22Rv1 (cell line): Measurements from ENCODE around the gene ZFC3H1.

Experiments used
- CTCF ChIP-seq: fragments of 450-650 bp; IDR thresholded peaks from 2 replicates; pipeline ENCODE4 v1.5.1; 2017; ENCODE audit warnings: mild to moderate bottlenecking
- ZFX ChIP-seq: fragments of 450-650 bp; IDR thresholded peaks from 2 replicates; pipeline ENCODE4 v1.6.1; 2017; ENCODE audit warnings: antibody characterized with exemption, borderline replicate concordance

- TF ChIP-seq CTCF = no peak
- no peak for TF ChIP-seq ZFX
Measured at GRCh38 chr12:71665090-71665463, 1.4 kb upstream of the ZFC3H1 start.
